NCI-H2227 treated with DMSO at 0.1 percent for 48 hours (cell line): ENCODE measurements around the gene RPP25.
"Not testable (repeated sequence)": the region's sequence is repeated elsewhere in the genome, so short reads cannot be mapped to it uniquely, and the experiment has no call there.

Source experiments
- DNase-seq: peaks from one replicate; lab custom pipeline; 2025; lab: John Stamatoyannopoulos, UW

The RPP25 gene

GRCh38 chr15:74962671-74963070, 6.1 kb upstream of the RPP25 start:
- no peak for DNase-seq

- no peak for DNase-seq
These were observed 5.6 kb upstream of the RPP25 start for GRCh38 chr15:74962219-74962618.

- DNase-seq: no peak
These were observed 5.0 kb upstream of the RPP25 start for GRCh38 chr15:74961616-74962015.

- DNase-seq: no peak
These were observed 4.5 kb upstream of the RPP25 start for GRCh38 chr15:74960995-74961588.

- DNase-seq: no peak
These were observed 3.7 kb upstream of the RPP25 start for GRCh38 chr15:74960286-74960685.

GRCh38 chr15:74959586-74959939, 3.0 kb upstream of the RPP25 start:
- DNase-seq: peak; percentile 35

GRCh38 chr15:74958908-74959585, 2.5 kb upstream of the RPP25 start:
- no peak for DNase-seq

GRCh38 chr15:74958320-74958907, 1.8 kb upstream of the RPP25 start:
- no peak for DNase-seq

GRCh38 chr15:74957476-74958035, 984 bp upstream of the RPP25 start:
- peak; percentile 55 for DNase-seq

GRCh38 chr15:74955796-74956647, 550 bp downstream of the RPP25 start:
- no peak for DNase-seq

GRCh38 chr15:74955017-74955416, 1.6 kb downstream of the RPP25 start:
- DNase-seq: no peak

- DNase-seq: peak; percentile 17
These were observed 2.1 kb downstream of the RPP25 start for GRCh38 chr15:74954515-74954914.

GRCh38 chr15:74951006-74951405, 5.6 kb downstream of the RPP25 start:
- DNase-seq: no peak

GRCh38 chr15:74950078-74950908, 6.3 kb downstream of the RPP25 start:
- peak; percentile 38 for DNase-seq

- peak; percentile 88 for DNase-seq
These were observed 18.8 kb downstream of the RPP25 start, which contains the start of gene COX5A for GRCh38 chr15:74937590-74938371. Gene COX5A (minus strand): TSS chr15:74938073. CDS start chr15:74938014, 59 bp downstream.

- no peak for DNase-seq
These were observed 19.3 kb downstream of the RPP25 start for GRCh38 chr15:74937272-74937589.

- DNase-seq: not testable (repeated sequence)
These were observed 21.4 kb downstream of the RPP25 start for GRCh38 chr15:74935193-74935592.

GRCh38 chr15:74933573-74933972, 23.0 kb downstream of the RPP25 start:
- DNase-seq: no peak

GRCh38 chr15:74928771-74929198, 27.8 kb downstream of the RPP25 start:
- no peak for DNase-seq

- no peak for DNase-seq
These were observed 32.0 kb downstream of the RPP25 start for GRCh38 chr15:74924525-74924924.

GRCh38 chr15:74920456-74920855, 36.1 kb downstream of the RPP25 start:
- DNase-seq: no peak
